Endothelial cell of umbilical vein (primary cell): Measurements from ENCODE around the gene MAN1A1. TPM values are rescaled to one million over a fixed set of nuclear protein-coding genes. Genes with fewer than 3 reads are reported as not detected.

Experiments
- BruUV-seq: library from RNA; stranded (reverse); fragments of 400-500 nt; replicated peaks from 2 replicates; lab custom pipeline; 2021; lab: Mats Ljungman, UMichigan
- CTCF ChIA-PET: fragments of 300-600, 350-600 bp; sonication (Branson Sonifier 250); formaldehyde crosslinking; loops from one replicate; lab custom pipeline; 2021; ENCODE audit warnings: antibody characterized with exemption, inconsistent platforms; lab: Charles Lee
- POLR2A ChIA-PET: fragments of 300-600, 350-600 bp; sonication (Branson Sonifier 250); formaldehyde crosslinking; loops from one replicate; lab custom pipeline; 2021; ENCODE audit warnings: antibody characterized with exemption, inconsistent platforms; lab: Charles Lee
- DNase-seq: peaks from one replicate; pipeline ENCODE4 v3.0.0-alpha.2; 2011; ENCODE audit warnings: low read depth, low spot score
- FAIRE-seq: peaks from 2 replicates; lab custom pipeline; 2011; peaks lifted over from hg19 to GRCh38; lab: Jason Lieb, UNC
- H2AFZ ChIP-seq: 2 replicates; pipeline ENCODE4 v1.6.0; 2012; ENCODE audit warnings: low read depth, low read length, control low read depth, inconsistent platforms
- H3K27ac ChIP-seq: 2 replicates; pipeline ENCODE4 v1.5.1; 2011; ENCODE audit warnings: low read depth, mild to moderate bottlenecking, control low read depth, low read length, moderate library complexity; ENCODE audit not compliant: insufficient read depth
- H3K27me3 ChIP-seq, 2 experiments: 2 replicates each; pipeline versions ENCODE4 v1.6.0 to v1.6.1; 2011; ENCODE audit warnings: low read length in 2 of 2, mixed read lengths in 1 of 2; ENCODE audit not compliant: control insufficient read depth in 2 of 2, insufficient read depth in 2 of 2
- H3K36me3 ChIP-seq, 2 experiments: 2 replicates in 1 of 2; 3 replicates in 1 of 2; pipeline ENCODE4 v1.5.1; 2011; ENCODE audit warnings: low read length in 2 of 2, mild to moderate bottlenecking in 1 of 2, moderate library complexity in 1 of 2; ENCODE audit not compliant: control insufficient read depth in 2 of 2, insufficient read depth in 2 of 2; ENCODE audit errors: extremely low read depth in 1 of 2
- H3K4me1 ChIP-seq: 3 replicates; pipeline ENCODE4 v1.5.1; 2011; ENCODE audit warnings: mild to moderate bottlenecking, low read length; ENCODE audit not compliant: control insufficient read depth, insufficient read depth; ENCODE audit errors: extremely low read depth
- H3K4me2 ChIP-seq: 2 replicates; pipeline ENCODE4 v1.6.1; 2011; ENCODE audit warnings: low read length, control low read depth, mixed read lengths; ENCODE audit not compliant: insufficient read depth
- H3K4me3 ChIP-seq, 3 experiments: fragments of 200-600 bp in 1 of 3; sonication (generic), shearing (Covaris generic) in 1 of 3; replicated peaks in 1 of 3; 2 replicates each; pipeline ENCODE4 v1.5.1; 2011 to 2016; ENCODE audit warnings: control low read depth in 3 of 3, low read length in 3 of 3, mild to moderate bottlenecking in 2 of 3, inconsistent platforms in 1 of 3, low read depth in 1 of 3, moderate library complexity in 1 of 3; ENCODE audit not compliant: insufficient read depth in 1 of 3
- H3K79me2 ChIP-seq: 2 replicates; pipeline ENCODE4 v1.6.0; 2012; ENCODE audit warnings: low read length, inconsistent platforms; ENCODE audit not compliant: control insufficient read depth, insufficient read depth
- H3K9ac ChIP-seq: replicated peaks from 2 replicates; pipeline ENCODE3; 2011; ENCODE audit warnings: low read length, control low read depth; ENCODE audit not compliant: insufficient read depth; ENCODE audit errors: extremely low read depth
- H3K9me1 ChIP-seq: replicated peaks from 3 replicates; pipeline ENCODE4 v1.6.0; 2011; ENCODE audit warnings: mild to moderate bottlenecking, low read length; ENCODE audit not compliant: control insufficient read depth, insufficient read depth; ENCODE audit errors: extremely low read depth
- H3K9me3 ChIP-seq: replicated peaks from 2 replicates; pipeline ENCODE4 v1.5.1; 2012; ENCODE audit warnings: low read length, inconsistent platforms; ENCODE audit not compliant: control insufficient read depth, insufficient read depth
- H4K20me1 ChIP-seq: replicated peaks from 2 replicates; pipeline ENCODE3; 2011; ENCODE audit warnings: mild to moderate bottlenecking, low read length; ENCODE audit not compliant: control insufficient read depth, insufficient read depth; ENCODE audit errors: extremely low read depth
- EZH2 ChIP-seq: IDR thresholded peaks from 2 replicates; pipeline ENCODE4 v1.6.1; 2012; ENCODE audit warnings: borderline replicate concordance, low read depth, mild to moderate bottlenecking, moderate library complexity, low read length, inconsistent platforms; ENCODE audit not compliant: severe bottlenecking
- FOS ChIP-seq: IDR thresholded peaks from 2 replicates; pipeline ENCODE4 v1.6.1; 2011; ENCODE audit warnings: mild to moderate bottlenecking, low read length, moderate library complexity, borderline replicate concordance; ENCODE audit not compliant: insufficient read depth
- GATA2 ChIP-seq: IDR thresholded peaks from 2 replicates; pipeline ENCODE4 v1.7.0; 2011; ENCODE audit warnings: low read depth, mild to moderate bottlenecking, moderate library complexity, mixed read lengths, low read length; ENCODE audit not compliant: insufficient read length, insufficient read depth
- JUN ChIP-seq: IDR thresholded peaks from 2 replicates; pipeline ENCODE4 v1.6.1; 2011; ENCODE audit warnings: borderline replicate concordance, low read depth; ENCODE audit not compliant: insufficient read length, insufficient read depth
- MYC ChIP-seq: IDR thresholded peaks from one replicate; pipeline ENCODE4 v1.6.1; 2011; ENCODE audit warnings: mild to moderate bottlenecking, low read depth, low read length
- POLR2A ChIP-seq: IDR thresholded peaks from 2 replicates; pipeline ENCODE4 v1.6.1; 2012; ENCODE audit warnings: low read depth, mild to moderate bottlenecking, control low read depth, low read length
- POLR2AphosphoS5 ChIP-seq: IDR thresholded peaks from 2 replicates; pipeline ENCODE4 v1.6.1; 2012; ENCODE audit warnings: low read depth, mild to moderate bottlenecking, control low read depth, low read length, moderate library complexity; ENCODE audit not compliant: insufficient read depth
- dilution Hi-C: fragments of 300-500 bp; cut with MboI; formaldehyde crosslinking; loops from one replicate; pipeline ENCODE4 v1.15.0; 2019; ENCODE audit warnings: low sequenced_read_pairs; ENCODE audit not compliant: extremely low pct_ligation_motif_present
- intact Hi-C: fragments of 100-400 bp; cut with micrococcal nuclease; formaldehyde crosslinking; loops from one replicate; pipeline ENCODE4 v1.10.0; 2022
- polyA plus RNA-seq, 4 experiments: library from polyadenylated mRNA; depleted of rRNA in 3 of 4; stranded (reverse) in 3 of 4; unstranded in 1 of 4; fragments of >200 nt; gene quantifications; 2 replicates each; pipeline versions ENCODE4 v1.2.1 to v1.2.3, GENCODE V29; 2011 to 2012; ENCODE audit warnings: missing spikeins in 1 of 4
- total RNA-seq: library from RNA; stranded (reverse); gene quantifications from 2 replicates; pipeline ENCODE4 v1.2.3, GENCODE V29; 2021
- TF ChIP-seq, protein P1 (sequence below): IDR thresholded peaks from 2 replicates; pipeline ENCODE4 v1.6.1; 2011; ENCODE audit not compliant: insufficient read depth, insufficient read length
- TF ChIP-seq, protein P2 (sequence below), 2 donors: IDR thresholded peaks; 1 replicate in 1 of 2; 2 replicates in 1 of 2; pipeline ENCODE4 v1.5.1; 2011; ENCODE audit warnings: low read length in 2 of 2, mild to moderate bottlenecking in 2 of 2, moderate library complexity in 2 of 2, control low read depth in 1 of 2, inconsistent platforms in 1 of 2, low read depth in 1 of 2; ENCODE audit not compliant: insufficient read depth in 1 of 2; ENCODE audit errors: extremely low read depth in 1 of 2

The MAN1A1 gene
- total and polyA plus RNA-seq, 2 donors (not counting 3 experiments of a cell fraction or from before 2014, with no cell fraction given), result 3.3 to 12.9 TPM

GRCh38 chr6:119330520-119331113 is 18.9 kb downstream of the MAN1A1 start:
- Histone ChIP-seq H3K4me2 (no peak overlapping the region), H3K27ac (no peak overlapping the region), H3K4me1 (peaks cover 14% of the 10 kb centered on the region), H3K79me2 (no peaks in the 10 kb centered on the region), H3K36me3 (no peaks in the 10 kb centered on the region), H3K4me3 (no peak overlapping the region), H4K20me1 (no peaks in the 10 kb centered on the region), H3K9ac (no peak overlapping the region), H2AFZ (no peak overlapping the region), H3K9me3 (no peaks in the 10 kb centered on the region), H3K9me1 (no peaks in the 10 kb centered on the region), H3K27me3 (no peaks in the 10 kb centered on the region)
- ChIA-PET CTCF (no interaction called here), POLR2A (no interaction called here)
- TF ChIP-seq EZH2 (no peak), POLR2AphosphoS5 (no peak)
- DNase-seq, result no peak
- intact Hi-C loops (no loop called here), dilution Hi-C loops (no loop called here)
- no TSS peak for BruUV-seq
- FAIRE-seq, result no peak

- Histone ChIP-seq H3K4me2 (no peak overlapping the region), H3K27ac (no peak overlapping the region), H2AFZ (no peak overlapping the region), H3K9ac (no peak overlapping the region), H3K4me1 (peaks cover 6% of the 10 kb centered on the region), H3K4me3 (no peak overlapping the region), H3K27me3 (no peaks in the 10 kb centered on the region), H3K9me1 (no peaks in the 10 kb centered on the region), H3K79me2 (no peaks in the 10 kb centered on the region), H3K9me3 (no peaks in the 10 kb centered on the region), H3K36me3 (no peaks in the 10 kb centered on the region), H4K20me1 (no peaks in the 10 kb centered on the region)
- POLR2A ChIA-PET, result no interaction called here
- no TSS peak for BruUV-seq
- CTCF ChIA-PET, result no interaction called here
- intact Hi-C loops (no loop called here), dilution Hi-C loops (no loop called here)
- DNase-seq (no peak), FAIRE-seq (no peak)
- TF ChIP-seq JUN (no peak), POLR2A (no peak), GATA2 (no peak), MYC (no peak), EZH2 (no peak), FOS (no peak), POLR2AphosphoS5 (no peak)
- TF ChIP-seq, protein P1, sequence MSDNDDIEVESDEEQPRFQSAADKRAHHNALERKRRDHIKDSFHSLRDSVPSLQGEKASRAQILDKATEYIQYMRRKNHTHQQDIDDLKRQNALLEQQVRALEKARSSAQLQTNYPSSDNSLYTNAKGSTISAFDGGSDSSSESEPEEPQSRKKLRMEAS, result no peak
- TF ChIP-seq, protein P2, sequence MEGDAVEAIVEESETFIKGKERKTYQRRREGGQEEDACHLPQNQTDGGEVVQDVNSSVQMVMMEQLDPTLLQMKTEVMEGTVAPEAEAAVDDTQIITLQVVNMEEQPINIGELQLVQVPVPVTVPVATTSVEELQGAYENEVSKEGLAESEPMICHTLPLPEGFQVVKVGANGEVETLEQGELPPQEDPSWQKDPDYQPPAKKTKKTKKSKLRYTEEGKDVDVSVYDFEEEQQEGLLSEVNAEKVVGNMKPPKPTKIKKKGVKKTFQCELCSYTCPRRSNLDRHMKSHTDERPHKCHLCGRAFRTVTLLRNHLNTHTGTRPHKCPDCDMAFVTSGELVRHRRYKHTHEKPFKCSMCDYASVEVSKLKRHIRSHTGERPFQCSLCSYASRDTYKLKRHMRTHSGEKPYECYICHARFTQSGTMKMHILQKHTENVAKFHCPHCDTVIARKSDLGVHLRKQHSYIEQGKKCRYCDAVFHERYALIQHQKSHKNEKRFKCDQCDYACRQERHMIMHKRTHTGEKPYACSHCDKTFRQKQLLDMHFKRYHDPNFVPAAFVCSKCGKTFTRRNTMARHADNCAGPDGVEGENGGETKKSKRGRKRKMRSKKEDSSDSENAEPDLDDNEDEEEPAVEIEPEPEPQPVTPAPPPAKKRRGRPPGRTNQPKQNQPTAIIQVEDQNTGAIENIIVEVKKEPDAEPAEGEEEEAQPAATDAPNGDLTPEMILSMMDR (IDR thresholded peaks at IDR 0.05; ENCODE audit: extremely low read depth in 1 of 2, insufficient read depth in 1 of 2, low read depth in 1 of 2, low read length in 2 of 2), result no peak
Observed at GRCh38 chr6:119329794-119330180, 19.8 kb downstream of the MAN1A1 start.
